ENCODE measurements around the gene LCE3E.
"Not testable (repeated sequence)": the region's sequence is repeated elsewhere in the genome, so short reads cannot be mapped to it uniquely, and the experiment has no call there.

The LCE3E gene, protein sequence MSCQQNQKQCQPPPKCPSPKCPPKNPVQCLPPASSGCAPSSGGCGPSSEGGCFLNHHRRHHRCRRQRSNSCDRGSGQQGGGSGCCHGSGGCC

DNA sequence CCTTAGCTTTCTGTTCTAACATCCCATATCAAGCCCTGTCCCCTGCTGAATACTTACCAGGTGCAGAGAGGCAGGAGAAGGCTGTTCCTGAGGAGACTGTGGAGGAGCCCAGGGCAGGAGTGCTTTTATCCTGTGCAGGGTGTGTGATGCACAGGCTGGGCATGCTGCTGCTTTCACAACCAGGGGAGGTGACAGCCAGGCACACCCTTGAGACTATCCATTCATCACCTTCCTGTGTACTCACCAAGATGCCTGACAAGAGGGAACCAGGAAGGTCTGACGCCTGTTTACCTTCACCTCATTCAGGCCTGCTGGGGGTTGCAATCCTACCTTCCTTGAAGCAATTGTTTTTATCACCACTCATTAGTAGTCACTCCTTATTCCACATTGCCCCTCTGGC, at the start of gene LCE3E:
Gene LCE3E (minus strand): TSS at position 100 of the 400 bp plus-strand sequence. CDS start 572 bp downstream, outside the sequence.
- no peaks in the 10 kb centered on the region for H3K4me1 ChIP-seq (ENCODE audit: control insufficient read depth, insufficient read depth, low read length)
- H3K36me3 ChIP-seq (ENCODE audit: control insufficient read depth, insufficient read depth, low read length) = no peaks in the 10 kb centered on the region
- H3K4me3 ChIP-seq (ENCODE audit: low read length) = no peak within 1 kb of the TSS
- H3K27ac ChIP-seq (ENCODE audit: low read depth, low read length) = no peak within 1 kb of the TSS
- H3K27me3 ChIP-seq (ENCODE audit: control insufficient read depth, insufficient read depth, low read length) = no peaks in the 10 kb centered on the region
- H3K9ac ChIP-seq (ENCODE audit: low read length) = no peak within 1 kb of the TSS

DNA sequence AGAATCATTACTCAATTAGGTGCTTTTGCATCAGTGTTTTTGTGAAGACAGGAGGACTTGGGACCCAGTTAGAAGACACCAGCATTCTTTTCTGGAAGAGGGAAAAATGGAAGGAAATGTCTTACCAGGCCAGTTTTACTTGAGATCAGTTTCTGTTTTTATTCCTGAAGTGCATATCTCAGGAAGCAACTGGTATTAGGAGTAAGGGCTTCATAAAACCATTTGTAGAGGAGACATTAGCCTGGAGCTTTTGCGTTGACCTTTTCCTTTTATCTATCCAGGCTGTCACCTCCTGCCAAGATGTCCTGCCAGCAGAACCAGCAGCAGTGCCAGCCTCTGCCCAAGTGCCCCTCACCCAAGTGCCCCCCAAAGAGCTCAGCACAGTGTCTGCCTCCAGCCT, 46.9 kb upstream of the LCE3E start, which contains the start of gene LCE3B:
Gene LCE3B (plus strand): TSS at position 301 of the 400 bp plus-strand sequence. CDS start 0 bp downstream, at position 301.
- H3K9ac ChIP-seq (ENCODE audit: low read length) = no peak within 1 kb of the TSS

DNA sequence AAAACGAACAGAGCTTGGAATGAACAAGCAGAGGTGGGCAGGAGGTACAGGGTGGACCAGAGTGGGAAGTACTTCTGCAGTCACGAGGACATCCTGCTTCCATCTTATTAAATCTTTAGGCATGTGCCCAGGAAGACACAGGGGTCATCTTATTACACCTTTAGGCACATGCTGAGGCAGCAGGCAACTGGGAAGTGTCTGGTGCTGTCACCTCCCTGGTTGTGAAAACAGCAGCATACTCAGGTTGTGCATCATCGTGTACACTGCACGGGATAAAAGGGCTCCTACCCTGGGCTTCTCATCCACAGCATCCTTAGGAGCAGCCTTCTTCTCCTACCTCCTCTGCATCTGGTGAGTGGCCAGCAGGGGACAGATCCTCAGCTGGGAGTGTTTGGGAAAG, 33.4 kb upstream of the LCE3E start, which contains the start of gene LCE3C:
Gene LCE3C (plus strand): TSS at position 301 of the 400 bp plus-strand sequence. CDS start 498 bp downstream, outside the sequence.
- Histone ChIP-seq H3K27ac (ENCODE audit: low read depth, low read length) (no peak within 1 kb of the TSS), H3K4me3 (ENCODE audit: low read length) (no peak within 1 kb of the TSS), H3K36me3 (ENCODE audit: control insufficient read depth, insufficient read depth, low read length) (no peaks in the 10 kb centered on the region), H3K4me1 (ENCODE audit: control insufficient read depth, insufficient read depth, low read length) (no peaks in the 10 kb centered on the region), H3K9ac (ENCODE audit: low read length) (no peak within 1 kb of the TSS), H3K27me3 (ENCODE audit: control insufficient read depth, insufficient read depth, low read length) (no peaks in the 10 kb centered on the region)

More for the DNA sequence above, 46.9 kb upstream of the LCE3E start, which contains the start of gene LCE3B:
- H3K36me3 ChIP-seq (ENCODE audit: control insufficient read depth, insufficient read depth, low read length) = no peaks in the 10 kb centered on the region
- no peaks in the 10 kb centered on the region for H3K4me1 ChIP-seq (ENCODE audit: control insufficient read depth, insufficient read depth, low read length)
- no peak within 1 kb of the TSS for H3K27ac ChIP-seq (ENCODE audit: low read depth, low read length)
- no peaks in the 10 kb centered on the region for H3K27me3 ChIP-seq (ENCODE audit: control insufficient read depth, insufficient read depth, low read length)
- no peak within 1 kb of the TSS for H3K4me3 ChIP-seq (ENCODE audit: low read length)

DNA sequence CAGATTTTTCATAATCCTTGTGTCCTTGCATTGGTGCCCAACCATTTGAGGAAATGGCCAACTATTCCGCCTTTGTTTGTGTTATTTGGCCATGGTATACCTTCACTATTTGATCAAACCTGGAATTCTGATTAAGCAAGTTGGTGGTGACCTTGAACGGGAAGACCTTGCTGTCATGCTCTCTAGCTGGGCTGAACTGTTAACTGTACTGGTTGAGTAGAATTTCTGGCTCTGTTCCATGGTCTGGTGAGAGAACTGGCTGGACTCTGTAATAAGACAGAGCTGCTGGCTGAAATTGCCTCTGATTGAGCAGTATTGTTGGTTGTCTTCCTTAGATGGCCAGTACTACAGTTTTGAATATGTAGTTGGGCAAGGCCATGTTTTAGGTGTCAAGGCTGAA, 30.4 kb upstream of the LCE3E start:
- Histone ChIP-seq H3K36me3 (ENCODE audit: control insufficient read depth, insufficient read depth, low read length) (no peaks in the 10 kb centered on the region), H3K27ac (ENCODE audit: low read depth, low read length) (no peak overlapping the region), H3K9ac (ENCODE audit: low read length) (no peak overlapping the region), H3K4me1 (ENCODE audit: control insufficient read depth, insufficient read depth, low read length) (no peaks in the 10 kb centered on the region), H3K27me3 (ENCODE audit: control insufficient read depth, insufficient read depth, low read length) (no peaks in the 10 kb centered on the region), H3K4me3 (ENCODE audit: low read length) (no peak overlapping the region)

DNA sequence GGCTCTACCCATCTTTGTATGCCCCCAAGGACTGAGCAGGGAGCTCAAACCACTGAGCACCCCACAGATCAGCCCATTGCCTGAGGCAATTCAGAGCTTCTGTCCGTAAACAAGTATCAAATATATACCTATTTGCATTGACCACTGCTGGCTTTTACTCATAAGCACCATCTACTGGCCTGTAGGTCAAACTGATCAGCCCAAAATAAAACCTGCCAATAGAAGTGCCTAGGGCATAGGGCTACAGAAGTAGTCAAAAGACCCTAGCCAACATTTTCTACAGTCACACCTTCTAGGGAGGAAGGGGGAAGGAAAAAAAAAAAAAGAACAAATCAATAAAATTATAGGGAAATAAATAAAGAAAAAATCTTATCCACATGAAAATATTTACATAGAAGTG, 19.0 kb upstream of the LCE3E start:
- no peak overlapping the region for H3K27ac ChIP-seq (ENCODE audit: low read depth, low read length)
- H3K27me3 ChIP-seq (ENCODE audit: control insufficient read depth, insufficient read depth, low read length) = no peaks in the 10 kb centered on the region
- H3K4me3 ChIP-seq (ENCODE audit: low read length) = no peak overlapping the region

DNA sequence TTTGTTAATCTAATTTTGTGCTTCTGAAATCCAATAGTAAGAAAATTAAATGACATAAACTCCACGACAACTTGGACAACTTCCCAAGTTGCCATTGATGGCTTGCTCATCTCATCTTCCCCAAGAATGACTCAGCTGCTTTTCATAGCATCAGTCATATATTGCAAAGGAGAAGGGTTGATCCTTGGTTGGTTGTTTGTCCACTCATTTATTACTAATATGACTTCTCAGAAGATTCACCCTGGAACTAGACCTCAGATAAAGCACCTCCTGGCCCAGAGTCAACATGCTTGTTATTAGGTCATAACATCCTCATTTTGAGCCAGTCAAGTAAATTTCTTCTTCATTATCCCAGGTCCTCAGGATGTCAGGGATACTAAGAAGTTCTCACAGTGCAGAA, 16.1 kb upstream of the LCE3E start:
- Histone ChIP-seq H3K27ac (ENCODE audit: low read depth, low read length) (no peak overlapping the region), H3K27me3 (ENCODE audit: control insufficient read depth, insufficient read depth, low read length) (no peaks in the 10 kb centered on the region), H3K4me3 (ENCODE audit: low read length) (no peak overlapping the region), H3K4me1 (ENCODE audit: control insufficient read depth, insufficient read depth, low read length) (no peaks in the 10 kb centered on the region), H3K9ac (ENCODE audit: low read length) (no peak overlapping the region), H3K36me3 (ENCODE audit: control insufficient read depth, insufficient read depth, low read length) (no peaks in the 10 kb centered on the region)

More for the DNA sequence above, 19.0 kb upstream of the LCE3E start:
- Histone ChIP-seq H3K9ac (ENCODE audit: low read length) (no peak overlapping the region), H3K4me1 (ENCODE audit: control insufficient read depth, insufficient read depth, low read length) (no peaks in the 10 kb centered on the region), H3K36me3 (ENCODE audit: control insufficient read depth, insufficient read depth, low read length) (no peaks in the 10 kb centered on the region)

DNA sequence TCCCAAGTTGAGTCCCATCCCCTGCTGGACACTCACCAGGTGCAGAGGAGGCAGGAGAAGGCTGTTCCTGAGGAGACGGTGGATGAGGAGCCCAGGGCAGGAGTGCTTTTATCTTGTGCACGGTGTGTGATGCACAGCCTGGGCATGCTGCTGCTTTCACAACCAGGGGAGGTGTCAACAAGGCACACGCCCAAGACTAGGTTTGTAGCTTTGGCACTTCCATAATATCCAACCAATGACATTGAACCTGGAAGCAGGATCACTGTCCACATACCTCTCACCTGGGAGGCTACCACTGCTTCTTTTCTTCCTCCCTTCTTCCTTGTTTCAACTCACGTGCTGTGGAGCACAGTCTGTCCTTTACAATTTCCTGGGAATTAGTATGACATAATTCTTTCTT, 13.9 kb upstream of the LCE3E start, which contains the start of gene LCE3D:
Gene LCE3D (minus strand): TSS at position 84 of the 400 bp plus-strand sequence. CDS start 580 bp downstream, outside the sequence.
- H3K9ac ChIP-seq (ENCODE audit: low read length) = no peak within 1 kb of the TSS
- H3K4me1 ChIP-seq (ENCODE audit: control insufficient read depth, insufficient read depth, low read length) = no peaks in the 10 kb centered on the region
- H3K27me3 ChIP-seq (ENCODE audit: control insufficient read depth, insufficient read depth, low read length) = no peaks in the 10 kb centered on the region
- H3K36me3 ChIP-seq (ENCODE audit: control insufficient read depth, insufficient read depth, low read length) = no peaks in the 10 kb centered on the region
- H3K27ac ChIP-seq (ENCODE audit: low read depth, low read length) = no peak within 1 kb of the TSS
- H3K4me3 ChIP-seq (ENCODE audit: low read length) = no peak within 1 kb of the TSS

DNA sequence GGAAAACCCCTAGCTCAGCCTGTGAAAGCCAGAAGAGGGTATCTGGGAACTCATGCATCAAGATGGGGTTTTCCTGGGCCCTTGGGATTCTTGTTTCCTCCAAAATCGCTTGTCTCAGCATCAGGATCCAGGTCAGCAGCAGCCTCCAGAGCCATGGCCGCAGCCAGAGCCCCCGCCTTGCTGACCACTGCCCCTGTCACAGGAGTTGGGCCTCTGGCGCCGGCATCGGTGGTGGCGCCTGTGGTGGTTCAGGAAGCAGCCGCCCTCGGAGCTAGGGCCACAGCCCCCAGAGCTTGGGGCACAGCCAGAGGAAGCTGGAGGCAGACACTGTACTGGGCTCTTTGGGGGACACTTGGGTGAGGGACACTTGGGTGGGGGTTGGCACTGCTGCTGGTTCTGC, 12.9 kb upstream of the LCE3E start:
- H3K9ac ChIP-seq (ENCODE audit: low read length); H3K4me3 ChIP-seq (ENCODE audit: low read length); H3K27ac ChIP-seq (ENCODE audit: low read depth, low read length); H3K4me1 ChIP-seq (ENCODE audit: control insufficient read depth, insufficient read depth, low read length); H3K27me3 ChIP-seq (ENCODE audit: control insufficient read depth, insufficient read depth, low read length); H3K36me3 ChIP-seq (ENCODE audit: control insufficient read depth, insufficient read depth, low read length): not testable (repeated sequence)

DNA sequence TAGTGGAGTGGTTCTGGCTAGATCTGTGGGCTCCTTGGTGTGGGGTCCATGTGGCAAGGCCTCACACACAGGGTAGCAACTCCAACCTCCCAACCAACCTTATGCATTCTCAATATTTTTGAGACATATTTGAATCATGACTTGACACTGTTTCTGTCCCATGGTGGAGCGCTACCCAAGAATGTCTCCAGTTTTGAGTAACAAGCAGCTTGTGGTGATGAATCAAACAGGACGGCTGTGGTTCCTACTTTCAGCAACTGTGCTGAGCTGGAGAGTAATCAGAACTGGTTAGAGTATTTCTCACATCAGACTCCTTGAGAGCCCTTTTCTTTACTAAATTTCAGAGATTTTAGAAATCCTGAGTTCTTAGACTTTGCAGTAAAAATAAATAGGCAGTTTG, 10.6 kb upstream of the LCE3E start:
- Histone ChIP-seq H3K36me3 (ENCODE audit: control insufficient read depth, insufficient read depth, low read length) (no peaks in the 10 kb centered on the region), H3K27me3 (ENCODE audit: control insufficient read depth, insufficient read depth, low read length) (no peaks in the 10 kb centered on the region), H3K4me1 (ENCODE audit: control insufficient read depth, insufficient read depth, low read length) (no peaks in the 10 kb centered on the region), H3K27ac (ENCODE audit: low read depth, low read length) (no peak overlapping the region), H3K4me3 (ENCODE audit: low read length) (no peak overlapping the region), H3K9ac (ENCODE audit: low read length) (no peak overlapping the region)

DNA sequence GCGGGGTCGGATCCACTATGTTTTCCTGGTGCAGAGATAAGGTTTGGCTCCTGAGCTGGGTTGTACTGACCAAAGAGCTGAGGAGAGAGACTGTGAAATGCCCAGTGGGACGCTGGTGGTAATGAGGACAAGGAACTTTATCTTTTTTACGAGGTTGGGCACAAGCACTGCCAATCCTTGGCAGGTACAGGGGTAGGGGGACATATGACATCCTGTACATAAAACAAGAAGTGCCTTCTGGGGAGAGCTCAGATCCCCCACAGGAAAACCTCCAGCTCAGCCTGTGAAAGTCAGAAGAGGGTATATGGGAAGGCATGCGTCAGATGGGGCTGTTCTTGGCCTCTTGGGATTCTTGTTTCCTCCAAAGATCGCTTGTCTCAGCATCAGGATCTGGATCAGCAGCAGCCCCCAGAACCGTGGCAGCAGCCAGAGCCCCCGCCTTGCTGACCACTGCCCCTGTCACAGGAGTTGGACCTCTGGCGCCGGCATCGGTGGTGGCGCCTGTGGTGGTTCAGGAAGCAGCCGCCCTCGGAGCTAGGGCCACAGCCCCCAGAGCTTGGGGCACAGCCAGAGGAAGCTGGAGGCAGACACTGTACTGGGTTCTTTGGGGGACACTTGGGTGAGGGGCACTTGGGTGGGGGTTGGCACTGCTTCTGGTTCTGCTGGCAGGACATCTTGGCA, 905 bp downstream of the LCE3E start:
- no peak overlapping the region for H3K27ac ChIP-seq (ENCODE audit: low read depth, low read length)
- no peak overlapping the region for H3K4me3 ChIP-seq (ENCODE audit: low read length)
- H3K27me3 ChIP-seq (ENCODE audit: control insufficient read depth, insufficient read depth, low read length) = no peaks in the 10 kb centered on the region
- no peaks in the 10 kb centered on the region for H3K4me1 ChIP-seq (ENCODE audit: control insufficient read depth, insufficient read depth, low read length)
- H3K36me3 ChIP-seq (ENCODE audit: control insufficient read depth, insufficient read depth, low read length) = no peaks in the 10 kb centered on the region
- no peak overlapping the region for H3K9ac ChIP-seq (ENCODE audit: low read length)

DNA sequence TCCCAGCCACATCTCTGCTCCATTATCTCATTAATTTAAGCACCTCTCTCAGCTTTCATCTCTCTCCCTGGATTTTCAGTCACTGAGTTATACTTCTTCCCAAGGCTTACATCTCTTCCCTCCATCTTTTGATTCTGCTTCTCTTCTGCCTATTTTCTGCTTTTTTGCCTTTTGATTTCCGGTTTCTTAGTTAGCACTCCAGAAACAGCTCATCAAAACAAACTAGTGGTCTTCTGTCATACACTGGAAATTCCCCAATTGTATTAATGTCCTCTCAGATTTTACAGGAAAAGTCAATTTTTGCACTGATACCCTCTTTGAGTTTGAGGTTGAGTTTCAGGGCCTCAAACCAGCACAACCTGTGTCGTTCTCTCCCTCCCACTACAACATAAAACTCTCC, 1.5 kb downstream of the LCE3E start:
- Histone ChIP-seq H3K4me1 (ENCODE audit: control insufficient read depth, insufficient read depth, low read length) (no peaks in the 10 kb centered on the region), H3K27me3 (ENCODE audit: control insufficient read depth, insufficient read depth, low read length) (no peaks in the 10 kb centered on the region), H3K4me3 (ENCODE audit: low read length) (no peak overlapping the region), H3K9ac (ENCODE audit: low read length) (no peak overlapping the region), H3K36me3 (ENCODE audit: control insufficient read depth, insufficient read depth, low read length) (no peaks in the 10 kb centered on the region), H3K27ac (ENCODE audit: low read depth, low read length) (no peak overlapping the region)

DNA sequence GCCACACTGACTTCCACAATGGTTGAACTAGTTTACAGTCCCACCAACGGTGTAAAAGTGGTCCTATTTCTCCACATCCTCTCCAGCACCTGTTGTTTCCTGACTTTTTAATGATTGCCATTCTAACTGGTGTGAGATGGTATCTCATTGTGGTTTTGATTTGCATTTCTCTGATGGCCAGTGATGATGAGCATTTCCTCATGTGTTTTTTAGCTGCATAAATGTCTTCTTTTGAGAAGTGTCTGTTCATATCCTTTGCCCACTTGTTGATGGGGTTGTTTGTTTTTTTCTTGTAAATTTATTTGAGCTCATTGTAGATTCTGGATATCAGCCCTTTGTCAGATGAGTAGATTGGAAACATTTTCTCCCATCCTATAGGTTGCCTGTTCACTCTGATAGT, 18.2 kb downstream of the LCE3E start:
- H3K27me3 ChIP-seq (ENCODE audit: control insufficient read depth, insufficient read depth, low read length); H3K4me3 ChIP-seq (ENCODE audit: low read length); H3K9ac ChIP-seq (ENCODE audit: low read length); H3K27ac ChIP-seq (ENCODE audit: low read depth, low read length); H3K36me3 ChIP-seq (ENCODE audit: control insufficient read depth, insufficient read depth, low read length); H3K4me1 ChIP-seq (ENCODE audit: control insufficient read depth, insufficient read depth, low read length): not testable (repeated sequence)

DNA sequence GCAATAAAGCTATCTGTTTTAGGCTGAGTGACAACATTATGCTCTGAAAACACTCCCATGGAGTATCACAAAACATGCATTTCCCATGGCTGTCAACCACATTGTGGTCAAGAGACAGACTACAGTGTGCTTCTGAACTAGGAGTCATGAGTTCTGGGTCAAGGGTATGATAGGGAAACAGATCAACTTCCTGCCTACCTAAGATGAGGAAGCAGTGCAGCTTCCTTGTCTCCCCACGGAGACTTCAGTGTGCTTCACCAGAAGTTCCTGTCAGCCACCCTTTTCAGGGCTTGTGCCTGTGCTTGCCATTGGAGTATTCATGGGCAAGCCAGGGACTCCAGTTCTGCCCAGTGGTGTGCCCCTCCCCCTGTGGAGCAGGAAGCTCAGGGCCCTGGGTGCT, 19.9 kb downstream of the LCE3E start:
- no peaks in the 10 kb centered on the region for H3K4me1 ChIP-seq (ENCODE audit: control insufficient read depth, insufficient read depth, low read length)
- no peaks in the 10 kb centered on the region for H3K36me3 ChIP-seq (ENCODE audit: control insufficient read depth, insufficient read depth, low read length)
- H3K9ac ChIP-seq (ENCODE audit: low read length) = no peak overlapping the region
- no peak overlapping the region for H3K4me3 ChIP-seq (ENCODE audit: low read length)
- no peak overlapping the region for H3K27ac ChIP-seq (ENCODE audit: low read depth, low read length)
- peaks cover 3% of the 10 kb centered on the region for H3K27me3 ChIP-seq (ENCODE audit: control insufficient read depth, insufficient read depth, low read length)
